H1 (cell line): ENCODE results near the gene DACT3. TPM values are rescaled to one million over a fixed set of nuclear protein-coding genes. Genes with fewer than 3 reads are reported as not detected.

Experiments
- CTCF ChIA-PET: fragments of 300-600 bp; sonication (Branson Sonifier 250); formaldehyde crosslinking; loops from one replicate; lab custom pipeline; 2021; ENCODE audit not compliant: partially characterized antibody; lab: Charles Lee
- POLR2A ChIA-PET: fragments of 300-600 bp; sonication (Branson Sonifier 250); formaldehyde crosslinking; loops from one replicate; lab custom pipeline; 2021; ENCODE audit warnings: inconsistent platforms; ENCODE audit not compliant: partially characterized antibody; lab: Charles Lee
- DNase-seq, 2 experiments: peaks; one replicate each; pipeline versions ENCODE4 v3.0.0 to v3.0.0-alpha.2; 2010 to 2022; ENCODE audit warnings: low spot score in 2 of 2, low read depth in 1 of 2, mixed read lengths in 1 of 2
- FAIRE-seq: peaks from 2 replicates; lab custom pipeline; 2011; peaks lifted over from hg19 to GRCh38; lab: Jason Lieb, UNC
- H2AFZ ChIP-seq: 2 replicates; pipeline ENCODE4 v1.8.1; 2012; ENCODE audit warnings: low read length, inconsistent platforms
- H2AK5ac ChIP-seq: 2 replicates; pipeline ENCODE4 v1.6.1; 2013; ENCODE audit warnings: low read depth, low read length
- H2BK120ac ChIP-seq: replicated peaks from 2 replicates; pipeline ENCODE3; 2013; ENCODE audit warnings: low read depth, low read length, inconsistent platforms
- H2BK12ac ChIP-seq: 2 replicates; pipeline ENCODE4 v1.6.1; 2013; ENCODE audit warnings: low read depth, low read length
- H2BK15ac ChIP-seq: 2 replicates; pipeline ENCODE4 v1.6.1; 2013; ENCODE audit warnings: low read length
- H2BK20ac ChIP-seq: 2 replicates; pipeline ENCODE4 v1.6.1; 2013; ENCODE audit warnings: low read length
- H2BK5ac ChIP-seq: 2 replicates; pipeline ENCODE4 v1.6.1; 2013; ENCODE audit warnings: low read depth, low read length
- H3K14ac ChIP-seq: 2 replicates; pipeline ENCODE4 v1.6.1; 2013; ENCODE audit warnings: inconsistent platforms; ENCODE audit not compliant: insufficient read length
- H3K18ac ChIP-seq: 2 replicates; pipeline ENCODE4 v1.6.1; 2013; ENCODE audit warnings: low read length; ENCODE audit errors: extremely low read depth
- H3K23ac ChIP-seq: 2 replicates; pipeline ENCODE4 v1.6.1; 2013; ENCODE audit warnings: inconsistent platforms; ENCODE audit not compliant: insufficient read length
- H3K23me2 ChIP-seq: 2 replicates; pipeline ENCODE4 v1.6.1; 2013; ENCODE audit warnings: low read depth, low read length
- H3K27ac ChIP-seq: 2 replicates; pipeline ENCODE4 v1.6.1; 2011; ENCODE audit warnings: low read depth, low read length, inconsistent platforms
- H3K27me3 ChIP-seq, 4 experiments: replicated peaks in 1 of 4; 1 replicate in 1 of 4; 2 replicates in 3 of 4; pipeline versions ENCODE4 v1.6.1 to v1.8.1; 2011 to 2013; ENCODE audit warnings: low read length in 3 of 4, mild to moderate bottlenecking in 3 of 4, inconsistent platforms in 2 of 4, mixed read lengths in 2 of 4, moderate library complexity in 1 of 4; ENCODE audit not compliant: control insufficient read depth in 3 of 4, insufficient read depth in 3 of 4; ENCODE audit errors: extremely low read depth in 1 of 4
- H3K36me3 ChIP-seq, 4 experiments: 2 replicates each; pipeline versions ENCODE4 v1.6.1 to v1.8.1; 2011 to 2013; ENCODE audit warnings: mild to moderate bottlenecking in 4 of 4, low read length in 3 of 4, moderate library complexity in 2 of 4, control low read depth in 1 of 4, inconsistent platforms in 1 of 4; ENCODE audit not compliant: insufficient read depth in 4 of 4, control insufficient read depth in 2 of 4
- H3K4ac ChIP-seq: replicated peaks from 2 replicates; pipeline ENCODE3; 2013; ENCODE audit warnings: low read length, low read depth, mixed read lengths, inconsistent platforms; ENCODE audit not compliant: insufficient read length
- H3K4me1 ChIP-seq, 4 experiments: replicated peaks in 1 of 4; 1 replicate in 1 of 4; 2 replicates in 3 of 4; pipeline versions ENCODE4 v1.6.1 to v1.8.1; 2011 to 2013; ENCODE audit warnings: low read length in 3 of 4, inconsistent platforms in 2 of 4, mixed read lengths in 1 of 4; ENCODE audit not compliant: insufficient read depth in 4 of 4, control insufficient read depth in 3 of 4
- H3K4me2 ChIP-seq, 2 experiments: 2 replicates each; pipeline versions ENCODE4 v1.6.1 to v1.8.1; 2011 to 2013; ENCODE audit warnings: low read depth in 2 of 2, low read length in 2 of 2, control low read depth in 1 of 2, inconsistent platforms in 1 of 2, mild to moderate bottlenecking in 1 of 2; ENCODE audit not compliant: insufficient read depth in 1 of 2
- H3K4me3 ChIP-seq, 4 experiments: fragments of 200-600, 300-600 bp in 1 of 4; sonication (generic), shearing (Covaris generic), sonication (Bioruptor Twin) in 1 of 4; 2 replicates each; pipeline versions ENCODE4 v1.5.1 to v1.8.1; 2011 to 2016; ENCODE audit warnings: low read length in 4 of 4, low read depth in 3 of 4, control low read depth in 2 of 4, inconsistent platforms in 2 of 4, mild to moderate bottlenecking in 2 of 4, mixed read lengths in 1 of 4, moderate library complexity in 1 of 4; ENCODE audit not compliant: insufficient read depth in 2 of 4; ENCODE audit errors: extremely low read depth in 1 of 4
- H3K56ac ChIP-seq: replicated peaks from 2 replicates; pipeline ENCODE3; 2013; ENCODE audit warnings: low read depth, mild to moderate bottlenecking, mixed read lengths, low read length, inconsistent platforms; ENCODE audit not compliant: insufficient read length
- H3K79me1 ChIP-seq: 2 replicates; pipeline ENCODE4 v1.6.1; 2013; ENCODE audit warnings: low read depth, low read length, control low read depth
- H3K79me2 ChIP-seq, 2 experiments: 2 replicates each; pipeline versions ENCODE4 v1.6.1 to v1.8.1; 2012 to 2013; ENCODE audit warnings: low read length in 2 of 2, mild to moderate bottlenecking in 2 of 2, inconsistent platforms in 1 of 2; ENCODE audit not compliant: insufficient read depth in 2 of 2, control insufficient read depth in 1 of 2
- H3K9ac ChIP-seq, 4 experiments: replicated peaks in 1 of 4; 1 replicate in 1 of 4; 2 replicates in 3 of 4; pipeline versions ENCODE4 v1.6.1 to v1.8.1; 2011 to 2013; ENCODE audit warnings: low read depth in 3 of 4, low read length in 3 of 4, control low read depth in 2 of 4, mild to moderate bottlenecking in 2 of 4, moderate library complexity in 2 of 4, inconsistent platforms in 1 of 4; ENCODE audit errors: extremely low read depth in 1 of 4
- H3K9me3 ChIP-seq, 2 experiments: 2 replicates each; pipeline versions ENCODE4 v1.6.1 to v1.8.1; 2012 to 2013; ENCODE audit warnings: mild to moderate bottlenecking in 2 of 2, moderate library complexity in 2 of 2, control low read depth in 1 of 2, inconsistent platforms in 1 of 2, low read depth in 1 of 2, low read length in 1 of 2, mixed read lengths in 1 of 2; ENCODE audit not compliant: insufficient read depth in 2 of 2
- H4K20me1 ChIP-seq, 2 experiments: replicated peaks in 1 of 2; 2 replicates each; pipeline versions ENCODE3 to v1.8.1; 2011 to 2013; ENCODE audit warnings: inconsistent platforms in 2 of 2, low read length in 2 of 2, mild to moderate bottlenecking in 1 of 2; ENCODE audit not compliant: insufficient read depth in 2 of 2, control insufficient read depth in 1 of 2
- H4K5ac ChIP-seq: 2 replicates; pipeline ENCODE4 v1.6.1; 2013; ENCODE audit warnings: low read length, low read depth, mixed read lengths, inconsistent platforms; ENCODE audit not compliant: insufficient read length
- H4K8ac ChIP-seq: 2 replicates; pipeline ENCODE4 v1.8.0; 2013; ENCODE audit warnings: mild to moderate bottlenecking, moderate library complexity, low read length, inconsistent platforms; ENCODE audit not compliant: insufficient read depth; ENCODE audit errors: extremely low read depth
- H4K91ac ChIP-seq: replicated peaks from 2 replicates; pipeline ENCODE3; 2013; ENCODE audit warnings: low read length, mixed read lengths, inconsistent platforms; ENCODE audit not compliant: insufficient read length
- EZH2 ChIP-seq: fragments of 200-600 bp; sonication (generic); IDR thresholded peaks from 2 replicates; pipeline ENCODE4 v1.7.1; 2012; ENCODE audit warnings: low read depth, mild to moderate bottlenecking, moderate library complexity, low read length, inconsistent platforms; ENCODE audit not compliant: severe bottlenecking
- FOSL1 ChIP-seq: IDR thresholded peaks from 2 replicates; pipeline ENCODE4 v1.6.1; 2011; ENCODE audit warnings: mild to moderate bottlenecking, low read depth, low read length, moderate library complexity; ENCODE audit not compliant: insufficient read depth
- JUN ChIP-seq: IDR thresholded peaks from 2 replicates; pipeline ENCODE4 v1.6.1; 2011; ENCODE audit warnings: low read depth, mild to moderate bottlenecking, improper control_type of control experiment, low read length
- MAFK ChIP-seq: IDR thresholded peaks from 2 replicates; pipeline ENCODE4 v1.6.1; 2012; ENCODE audit warnings: low read depth, mild to moderate bottlenecking, improper control_type of control experiment, low read length
- WGBS, 2 experiments: shearing (Covaris generic) in 1 of 2; methylation state at CpG; one replicate each; pipeline versions ENCODE4 v1.1.6 to v1.1.7; 2013 to 2015; ENCODE audit warnings: low lambda C conversion rate in 2 of 2, mixed read lengths in 2 of 2, inconsistent platforms in 1 of 2, low coverage in 1 of 2, missing lambda C conversion rate in 1 of 2; ENCODE audit not compliant: insufficient replicate concordance in 2 of 2, insufficient coverage in 1 of 2, insufficient read length in 1 of 2; ENCODE audit errors: extremely low coverage in 1 of 2, missing lambda C conversion rate in 1 of 2; 5-methylcytosine and 5-hydroxymethylcytosine counted together
- polyA plus RNA-seq, 7 experiments: library from polyadenylated mRNA; depleted of rRNA in 3 of 7; stranded (reverse) in 5 of 7; unstranded in 2 of 7; fragments of >200 nt in 5 of 7; fragments of 200-250 nt in 2 of 7; gene quantifications; 1 replicate in 5 of 7; 2 replicates in 1 of 7; 4 replicates in 1 of 7; pipeline versions ENCODE4 v1.2.1 to v1.2.3, GENCODE V29; 2011 to 2013; ENCODE audit warnings: missing spikeins in 2 of 7, mixed read lengths in 2 of 7
- total RNA-seq: library from RNA; stranded (reverse); fragmentation: NEBNext Ultra II Directional; extraction: Animal tissue kit (Norgen Biotek cat#: 25700); gene quantifications from 2 replicates; pipeline ENCODE4 v1.2.1, GENCODE V29; 2021

The DACT3 gene
- total and polyA plus RNA-seq, 2 of the 8 experiments (the other 6 are each of a cell fraction or from before 2014, with no cell fraction given), result 1.8 to 2.0 TPM

GRCh38 chr19:46624958-46625661, 35.9 kb downstream of the DACT3 start, which contains the start of gene PTGIR:
PTGIR (minus strand) TSS chr19:46625089; CDS start chr19:46624225, 864 bp downstream.
- no peak within 1 kb of the TSS for H3K4me2 ChIP-seq
- TF ChIP-seq EZH2 (no peak), JUN (no peak), MAFK (no peak), FOSL1 (no peak)
- TF ChIP-seq, all 59 proteins: peak for 0
- ChIA-PET POLR2A (interaction anchor here (0.6 to 1.3 kb wide), 3 partner anchors 18 to 243 kb away, joined by 3 to 4 read pairs (median 3); no protein-coding TSS in a partner anchor), CTCF (interaction anchor here (0.8 to 15.3 kb wide), 6 partner anchors 8 to 96 kb away, joined by 3 to 309 read pairs (median 6); no protein-coding TSS in a partner anchor)
- H3K79me2 ChIP-seq, result no peaks in the 10 kb centered on the region
- no peak within 1 kb of the TSS for H2AK5ac ChIP-seq
- WGBS, 2 experiments, result 84% methylated on average over 8 of the region's 13 CpGs; no CpG with 5 or more reads in 1 of the 2 experiments
- no peaks in the 10 kb centered on the region for H3K36me3 ChIP-seq
- H3K9me3 ChIP-seq, result no peaks in the 10 kb centered on the region
- no peaks in the 10 kb centered on the region for H3K27me3 ChIP-seq
- H4K91ac ChIP-seq, result peak within 1 kb of the TSS; percentile 91
- no peak within 1 kb of the TSS for H3K18ac ChIP-seq
- peak within 1 kb of the TSS; percentile 16 for H4K8ac ChIP-seq
- H2AFZ ChIP-seq, result peak within 1 kb of the TSS; percentile 62; the same call in 1 of the 2 replicates
- H3K4me1 ChIP-seq, result peaks cover 0 to 12% (median 4%) of the 10 kb centered on the region in 4 experiments; a peak in 4 of 7 replicates
- peak within 1 kb of the TSS; percentile 68; the same call in 1 of the 2 replicates for H2BK12ac ChIP-seq
- no peak within 1 kb of the TSS for H3K27ac ChIP-seq
- FAIRE-seq (no peak), DNase-seq (no peak)
- no peak within 1 kb of the TSS for H3K4me3 ChIP-seq
- no peak within 1 kb of the TSS for H4K5ac ChIP-seq
- H3K79me1 ChIP-seq, result no peaks in the 10 kb centered on the region
- no peak within 1 kb of the TSS for H3K4ac ChIP-seq
- no peak within 1 kb of the TSS for H2BK120ac ChIP-seq
- peak within 1 kb of the TSS; percentile 19; the same call in 1 of the 2 replicates for H2BK15ac ChIP-seq
- H3K23ac ChIP-seq, result no peak within 1 kb of the TSS
- H3K23me2 ChIP-seq, result no peaks in the 10 kb centered on the region
- H3K14ac ChIP-seq, result no peak within 1 kb of the TSS
- no peak within 1 kb of the TSS for H3K9ac ChIP-seq
- H4K20me1 ChIP-seq, result no peaks in the 10 kb centered on the region
- H3K56ac ChIP-seq, result no peak within 1 kb of the TSS
- 0 out of 2 replicates have a peak within 1 kb of the TSS, but pooled peaks have one; percentile 3 for H2BK20ac ChIP-seq
- H2BK5ac ChIP-seq, result no peak within 1 kb of the TSS
